ENCODE measurements around the gene KCNIP4. TPM values are rescaled to one million over a fixed set of nuclear protein-coding genes. Genes with fewer than 3 reads are reported as not detected.

KCNIP4 gene
- total and polyA plus RNA-seq, 2 experiments from 2014 or later: 0.69 to 1.00 TPM

- 81% methylated on average over 3 of the region's 3 CpGs for whole genome bisulfite sequencing (ENCODE audit: low lambda C conversion rate, missing lambda C conversion rate)
- TF ChIP-seq EZH2 (IDR thresholded peaks at IDR 0.05; ENCODE audit: borderline replicate concordance) (no peak), CTCF (IDR thresholded peaks at IDR 0.05; ENCODE audit: poor library complexity) (no peak), EZH2phosphoT487 (IDR thresholded peaks at IDR 0.05; ENCODE audit: low read depth, severe bottlenecking, unreplicated experiment) (no peak)
- H3K9me3 ChIP-seq (ENCODE audit: low read depth): no peaks in the 10 kb centered on the region
Measured at GRCh38 chr4:21775703-21776102, 172.9 kb downstream of the KCNIP4 start.

GRCh38 chr4:21769404-21770147, 179.0 kb downstream of the KCNIP4 start:
- Histone ChIP-seq H3K4me2 (no peak overlapping the region), H3K4me3 (no peak overlapping the region), H3K27ac (no peak overlapping the region), H3K36me3 (replicated peaks; ENCODE audit: insufficient read depth, low read depth) (no peaks in the 10 kb centered on the region), H3K9me2 (replicated peaks; ENCODE audit: insufficient read depth) (no peaks in the 10 kb centered on the region), H3K27me3 (no peaks in the 10 kb centered on the region), H3K79me2 (no peaks in the 10 kb centered on the region), H4K20me1 (ENCODE audit: insufficient read depth, poor library complexity, severe bottlenecking) (no peaks in the 10 kb centered on the region), H2AFZ (no peak overlapping the region), H3K4me1 (ENCODE audit: insufficient read depth) (no peaks in the 10 kb centered on the region), H3K9me3 (ENCODE audit: low read depth) (no peaks in the 10 kb centered on the region)
- TF ChIP-seq EZH2 (IDR thresholded peaks at IDR 0.05; ENCODE audit: borderline replicate concordance) (no peak), EZH2phosphoT487 (IDR thresholded peaks at IDR 0.05; ENCODE audit: low read depth, severe bottlenecking, unreplicated experiment) (no peak), CTCF (IDR thresholded peaks at IDR 0.05; ENCODE audit: poor library complexity) (no peak)
- no peak for DNase-seq (ENCODE audit: low spot score)
- 62% methylated on average over 4 of the region's 4 CpGs for WGBS (ENCODE audit: low lambda C conversion rate, missing lambda C conversion rate)

More at GRCh38 chr4:21775703-21776102, 172.9 kb downstream of the KCNIP4 start:
- no peaks in the 10 kb centered on the region for H4K20me1 ChIP-seq (ENCODE audit: insufficient read depth, poor library complexity, severe bottlenecking)
- no peak for DNase-seq (ENCODE audit: low spot score)
- no peak overlapping the region for H3K4me3 ChIP-seq
- no peaks in the 10 kb centered on the region for H3K4me1 ChIP-seq (ENCODE audit: insufficient read depth)
- H3K9me2 ChIP-seq (replicated peaks; ENCODE audit: insufficient read depth): no peaks in the 10 kb centered on the region
- H3K27ac ChIP-seq: no peak overlapping the region
- no peaks in the 10 kb centered on the region for H3K79me2 ChIP-seq
- H2AFZ ChIP-seq: no peak overlapping the region
- H3K4me2 ChIP-seq: no peak overlapping the region
- no peaks in the 10 kb centered on the region for H3K36me3 ChIP-seq (replicated peaks; ENCODE audit: insufficient read depth, low read depth)
- H3K27me3 ChIP-seq: no peaks in the 10 kb centered on the region

GRCh38 chr4:21768349-21769310, 179.9 kb downstream of the KCNIP4 start:
- TF ChIP-seq EZH2 (IDR thresholded peaks at IDR 0.05; ENCODE audit: borderline replicate concordance): no peak
- TF ChIP-seq CTCF (IDR thresholded peaks at IDR 0.05; ENCODE audit: poor library complexity): peak; percentile 93
- no peak for TF ChIP-seq EZH2phosphoT487 (IDR thresholded peaks at IDR 0.05; ENCODE audit: low read depth, severe bottlenecking, unreplicated experiment)
- no peak overlapping the region for H2AFZ ChIP-seq
- H3K27ac ChIP-seq: no peak overlapping the region
- no peaks in the 10 kb centered on the region for H3K79me2 ChIP-seq
- H4K20me1 ChIP-seq (ENCODE audit: insufficient read depth, poor library complexity, severe bottlenecking): no peaks in the 10 kb centered on the region
- H3K9me2 ChIP-seq (replicated peaks; ENCODE audit: insufficient read depth): no peaks in the 10 kb centered on the region
- DNase-seq (ENCODE audit: low spot score): peak; percentile 54
- no peak overlapping the region for H3K4me3 ChIP-seq
- no peaks in the 10 kb centered on the region for H3K4me1 ChIP-seq (ENCODE audit: insufficient read depth)
- no peaks in the 10 kb centered on the region for H3K36me3 ChIP-seq (replicated peaks; ENCODE audit: insufficient read depth, low read depth)
- no peaks in the 10 kb centered on the region for H3K9me3 ChIP-seq (ENCODE audit: low read depth)
- peak overlapping the region; percentile 58 for H3K4me2 ChIP-seq
- 34% methylated on average over 6 of the region's 6 CpGs for WGBS (ENCODE audit: low lambda C conversion rate, missing lambda C conversion rate)
- H3K27me3 ChIP-seq: no peaks in the 10 kb centered on the region

Data from hepatocyte (in vitro differentiated cells).